HepG2 (cell line): ENCODE data around the gene CAMK2A. TPM values are rescaled to one million over a fixed set of nuclear protein-coding genes. Genes with fewer than 3 reads are reported as not detected.

Source experiments
- ATAC-seq: fragments of 200-7000 bp; cut with Tn5 transposase; 3 replicates; pipeline ENCODE4 v1.9.1; 2020; ENCODE audit warnings: mild to moderate bottlenecking, moderate library complexity
- BruUV-seq: library from RNA; stranded (reverse); fragments of 400-500 nt; replicated peaks from 2 replicates; lab custom pipeline; 2021; lab: Mats Ljungman, UMichigan
- CTCF ChIA-PET: fragments of 300-600 bp; formaldehyde crosslinking; extraction: SDS; loops from one replicate; lab custom pipeline; 2021; ENCODE audit warnings: low total read pairs, inconsistent platforms, low intra/inter-chr PET ratio; lab: Yijun Ruan, JAX
- POLR2A ChIA-PET: fragments of 350-600 bp; sonication (Branson Sonifier 250); formaldehyde crosslinking; loops from one replicate; lab custom pipeline; 2020; ENCODE audit warnings: antibody characterized with exemption, inconsistent platforms; lab: Yijun Ruan, JAX
- DNase-seq: peaks from one replicate; pipeline ENCODE4 v3.0.0-alpha.2; 2015; ENCODE audit warnings: low spot score
- FAIRE-seq: peaks from 3 replicates; lab custom pipeline; 2011; peaks lifted over from hg19 to GRCh38; lab: Jason Lieb, UNC
- H2AFZ ChIP-seq: one replicate; pipeline ENCODE4 v1.6.1; 2011; ENCODE audit warnings: low read length, inconsistent platforms
- H3K27ac ChIP-seq: fragments of 300-600 bp; 3 replicates; pipeline ENCODE4 v1.8.0; 2011; ENCODE audit warnings: mixed run types, mild to moderate bottlenecking, mixed read lengths, low read length, inconsistent platforms; ENCODE audit not compliant: insufficient read depth; ENCODE audit errors: extremely low read length
- H3K27me3 ChIP-seq, 2 experiments: fragments of 200-600 bp in 1 of 2; 2 replicates in 1 of 2; 3 replicates in 1 of 2; pipeline versions ENCODE4 v1.6.0 to v1.8.0; 2011; ENCODE audit warnings: low read length in 2 of 2, mild to moderate bottlenecking in 2 of 2, moderate library complexity in 2 of 2, inconsistent platforms in 1 of 2; ENCODE audit not compliant: insufficient read depth in 2 of 2, control insufficient read depth in 1 of 2
- H3K36me3 ChIP-seq, 2 experiments: fragments of 200-600 bp in 1 of 2; replicated peaks in 1 of 2; 2 replicates in 1 of 2; 3 replicates in 1 of 2; pipeline versions ENCODE4 v1.5.1 to v1.8.0; 2011; ENCODE audit warnings: low read length in 2 of 2, inconsistent platforms in 1 of 2; ENCODE audit not compliant: insufficient read depth in 2 of 2, control insufficient read depth in 1 of 2
- H3K4me1 ChIP-seq: 2 replicates; pipeline ENCODE4 v1.5.1; 2012; ENCODE audit warnings: low read length, inconsistent platforms; ENCODE audit not compliant: insufficient read depth
- H3K4me2 ChIP-seq: 2 replicates; pipeline ENCODE4 v1.6.0; 2011; ENCODE audit warnings: low read depth, low read length, inconsistent platforms
- H3K4me3 ChIP-seq, 3 experiments: fragments of 200-600 bp in 1 of 3; sonication (generic), shearing (Covaris generic) in 1 of 3; replicated peaks in 1 of 3; 2 replicates each; pipeline ENCODE4 v1.5.1; 2011 to 2016; ENCODE audit warnings: low read length in 3 of 3, inconsistent platforms in 2 of 3, low read depth in 2 of 3, mild to moderate bottlenecking in 2 of 3, control low read depth in 1 of 3, mixed read lengths in 1 of 3; ENCODE audit not compliant: insufficient read depth in 1 of 3
- H3K79me2 ChIP-seq: one replicate; pipeline ENCODE4 v1.6.1; 2011; ENCODE audit warnings: low read length, inconsistent platforms; ENCODE audit not compliant: insufficient read depth
- H3K9ac ChIP-seq: 2 replicates; pipeline ENCODE4 v1.6.0; 2011; ENCODE audit warnings: mild to moderate bottlenecking, low read depth, low read length, inconsistent platforms; ENCODE audit not compliant: insufficient read depth
- H3K9me3 ChIP-seq: 2 replicates; pipeline ENCODE4 v1.5.1; 2012; ENCODE audit warnings: mild to moderate bottlenecking, low read length
- H4K20me1 ChIP-seq: 2 replicates; pipeline ENCODE4 v1.6.0; 2011; ENCODE audit warnings: inconsistent platforms, mild to moderate bottlenecking, low read length, moderate library complexity; ENCODE audit not compliant: insufficient read depth
- FOXJ3 ChIP-seq: sonication (generic); formaldehyde crosslinking; IDR thresholded peaks from 2 replicates; pipeline ENCODE4 v1.4.0; 2020; ENCODE audit warnings: missing genetic modification reagents, mild to moderate bottlenecking, borderline replicate concordance
- IKZF1 ChIP-seq: fragments of 450-650 bp; IDR thresholded peaks from 2 replicates; pipeline ENCODE4 v1.7.1; 2016
- NCOR1 ChIP-seq: fragments of 200-600 bp; sonication (generic); IDR thresholded peaks from 2 replicates; pipeline ENCODE4 v1.7.0; 2017; ENCODE audit warnings: antibody characterized with exemption, low read length, borderline replicate concordance
- NFKBIZ ChIP-seq: IDR thresholded peaks from 2 replicates; pipeline ENCODE4 v1.6.1; 2018; ENCODE audit warnings: missing genetic modification reagents, missing compliant biosample characterization
- ZMYM3 ChIP-seq: sonication (generic); formaldehyde crosslinking; IDR thresholded peaks from 2 replicates; pipeline ENCODE4 v1.5.1; 2020; ENCODE audit warnings: mild to moderate bottlenecking, missing genetic modification reagents
- ZNF20 ChIP-seq: sonication (generic); formaldehyde crosslinking; IDR thresholded peaks from 2 replicates; pipeline ENCODE4 v1.4.0; 2020; ENCODE audit warnings: mild to moderate bottlenecking, moderate library complexity, missing genetic modification reagents
- ZNF329 ChIP-seq: sonication (generic); formaldehyde crosslinking; IDR thresholded peaks from 2 replicates; pipeline ENCODE4 v1.9.0; 2021; ENCODE audit warnings: low read depth, mild to moderate bottlenecking, missing genetic modification reagents
- ZNF761 ChIP-seq: sonication (generic); formaldehyde crosslinking; conservative IDR thresholded peaks from 2 replicates; pipeline ENCODE4 v1.4.0; 2020; ENCODE audit warnings: mild to moderate bottlenecking, missing genetic modification reagents
- WGBS: methylation state at CpG from one replicate; pipeline ENCODE4 v1.1.6; 2017; ENCODE audit warnings: low lambda C conversion rate; 5-methylcytosine and 5-hydroxymethylcytosine counted together
- in situ Hi-C: cut with HindIII; loops from 2 replicates; pipeline ENCODE4 v1.10.0; 2017; ENCODE audit warnings: low pct_unique_long_range_greater_than_20kb; ENCODE audit not compliant: extremely low pct_ligation_motif_present
- intact Hi-C: fragments of 100-400 bp; cut with micrococcal nuclease; formaldehyde crosslinking; loops from one replicate; pipeline ENCODE4 v1.10.0; 2022; ENCODE audit not compliant: unreplicated experiment
- polyA plus RNA-seq, 8 experiments: library from polyadenylated mRNA; depleted of rRNA in 3 of 8; stranded (reverse) in 7 of 8; unstranded in 1 of 8; fragments of >200 nt; fragmentation: Illumina TruSeq in 4 of 8; extraction: Trizol in 4 of 8; gene quantifications; 2 replicates each; pipeline versions ENCODE4 v1.2.1 to v1.2.3, GENCODE V29; 2011 to 2016; ENCODE audit warnings: low read depth in 4 of 8, missing spikeins in 1 of 8, mixed read lengths in 1 of 8; ENCODE audit not compliant: insufficient read depth in 1 of 8
- total RNA-seq, 5 experiments: library from RNA; depleted of rRNA; stranded (reverse); fragments of >200 nt; fragmentation: Illumina TruSeq; extraction: Trizol; gene quantifications; 2 replicates each; pipeline ENCODE4 v1.2.3, GENCODE V29; 2016; ENCODE audit warnings: low read depth in 1 of 5
- TF ChIP-seq, protein P1 (sequence below): sonication (generic); formaldehyde crosslinking; IDR thresholded peaks from 2 replicates; pipeline ENCODE4 v1.4.0; 2020; ENCODE audit warnings: missing genetic modification reagents, borderline replicate concordance
- TF ChIP-seq, protein P2 (sequence below): sonication (generic); formaldehyde crosslinking; IDR thresholded peaks from 2 replicates; pipeline ENCODE4; 2020; ENCODE audit warnings: missing genetic modification reagents, mild to moderate bottlenecking, borderline replicate concordance

Gene CAMK2A
- total and polyA plus RNA-seq, 2 of the 13 experiments (the other 11 are each of a cell fraction or from before 2014, with no cell fraction given) = 0.11 TPM; not detected in 1

DNA sequence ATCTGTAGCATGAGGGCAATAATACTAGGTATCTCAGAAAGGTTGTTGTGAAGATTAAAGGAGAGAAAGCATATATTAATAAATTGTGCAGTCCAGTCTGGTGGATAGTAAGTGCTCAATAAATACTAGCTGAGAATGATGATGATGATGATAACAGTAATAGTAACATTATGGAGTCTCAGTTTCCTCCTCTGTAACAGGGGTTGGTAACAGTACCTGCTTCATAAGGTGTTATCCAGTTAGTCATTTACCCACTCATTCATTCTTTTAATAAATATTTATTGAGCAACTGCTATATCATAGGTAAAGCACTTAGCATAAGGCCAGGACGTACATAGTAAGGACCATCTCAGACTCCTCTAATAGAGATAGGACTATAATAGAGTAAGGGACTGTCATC is 92.1 kb downstream of the CAMK2A start:
- Histone ChIP-seq H3K4me3 (no peak overlapping the region), H4K20me1 (no peaks in the 10 kb centered on the region), H3K27me3 (peaks cover 2 to 35% of the 10 kb centered on the region in 2 experiments; a peak in 3 of 5 replicates), H3K9ac (no peak overlapping the region)
- in situ Hi-C loops = no loop called here
- FAIRE-seq = no peak
- TF ChIP-seq ZNF761 (CRISPR knock-in tag) (no peak), ZNF329 (CRISPR knock-in tag) (no peak), ZNF20 (no peak), IKZF1 (no peak), FOXJ3 (CRISPR knock-in tag) (no peak), NFKBIZ (no peak), ZMYM3 (no peak), NCOR1 (no peak)
- TF ChIP-seq, protein P1, sequence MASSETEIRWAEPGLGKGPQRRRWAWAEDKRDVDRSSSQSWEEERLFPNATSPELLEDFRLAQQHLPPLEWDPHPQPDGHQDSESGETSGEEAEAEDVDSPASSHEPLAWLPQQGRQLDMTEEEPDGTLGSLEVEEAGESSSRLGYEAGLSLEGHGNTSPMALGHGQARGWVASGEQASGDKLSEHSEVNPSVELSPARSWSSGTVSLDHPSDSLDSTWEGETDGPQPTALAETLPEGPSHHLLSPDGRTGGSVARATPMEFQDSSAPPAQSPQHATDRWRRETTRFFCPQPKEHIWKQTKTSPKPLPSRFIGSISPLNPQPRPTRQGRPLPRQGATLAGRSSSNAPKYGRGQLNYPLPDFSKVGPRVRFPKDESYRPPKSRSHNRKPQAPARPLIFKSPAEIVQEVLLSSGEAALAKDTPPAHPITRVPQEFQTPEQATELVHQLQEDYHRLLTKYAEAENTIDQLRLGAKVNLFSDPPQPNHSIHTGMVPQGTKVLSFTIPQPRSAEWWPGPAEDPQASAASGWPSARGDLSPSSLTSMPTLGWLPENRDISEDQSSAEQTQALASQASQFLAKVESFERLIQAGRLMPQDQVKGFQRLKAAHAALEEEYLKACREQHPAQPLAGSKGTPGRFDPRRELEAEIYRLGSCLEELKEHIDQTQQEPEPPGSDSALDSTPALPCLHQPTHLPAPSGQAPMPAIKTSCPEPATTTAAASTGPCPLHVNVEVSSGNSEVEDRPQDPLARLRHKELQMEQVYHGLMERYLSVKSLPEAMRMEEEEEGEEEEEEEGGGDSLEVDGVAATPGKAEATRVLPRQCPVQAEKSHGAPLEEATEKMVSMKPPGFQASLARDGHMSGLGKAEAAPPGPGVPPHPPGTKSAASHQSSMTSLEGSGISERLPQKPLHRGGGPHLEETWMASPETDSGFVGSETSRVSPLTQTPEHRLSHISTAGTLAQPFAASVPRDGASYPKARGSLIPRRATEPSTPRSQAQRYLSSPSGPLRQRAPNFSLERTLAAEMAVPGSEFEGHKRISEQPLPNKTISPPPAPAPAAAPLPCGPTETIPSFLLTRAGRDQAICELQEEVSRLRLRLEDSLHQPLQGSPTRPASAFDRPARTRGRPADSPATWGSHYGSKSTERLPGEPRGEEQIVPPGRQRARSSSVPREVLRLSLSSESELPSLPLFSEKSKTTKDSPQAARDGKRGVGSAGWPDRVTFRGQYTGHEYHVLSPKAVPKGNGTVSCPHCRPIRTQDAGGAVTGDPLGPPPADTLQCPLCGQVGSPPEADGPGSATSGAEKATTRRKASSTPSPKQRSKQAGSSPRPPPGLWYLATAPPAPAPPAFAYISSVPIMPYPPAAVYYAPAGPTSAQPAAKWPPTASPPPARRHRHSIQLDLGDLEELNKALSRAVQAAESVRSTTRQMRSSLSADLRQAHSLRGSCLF (CRISPR knock-in tag) = no peak
- TF ChIP-seq, protein P2, sequence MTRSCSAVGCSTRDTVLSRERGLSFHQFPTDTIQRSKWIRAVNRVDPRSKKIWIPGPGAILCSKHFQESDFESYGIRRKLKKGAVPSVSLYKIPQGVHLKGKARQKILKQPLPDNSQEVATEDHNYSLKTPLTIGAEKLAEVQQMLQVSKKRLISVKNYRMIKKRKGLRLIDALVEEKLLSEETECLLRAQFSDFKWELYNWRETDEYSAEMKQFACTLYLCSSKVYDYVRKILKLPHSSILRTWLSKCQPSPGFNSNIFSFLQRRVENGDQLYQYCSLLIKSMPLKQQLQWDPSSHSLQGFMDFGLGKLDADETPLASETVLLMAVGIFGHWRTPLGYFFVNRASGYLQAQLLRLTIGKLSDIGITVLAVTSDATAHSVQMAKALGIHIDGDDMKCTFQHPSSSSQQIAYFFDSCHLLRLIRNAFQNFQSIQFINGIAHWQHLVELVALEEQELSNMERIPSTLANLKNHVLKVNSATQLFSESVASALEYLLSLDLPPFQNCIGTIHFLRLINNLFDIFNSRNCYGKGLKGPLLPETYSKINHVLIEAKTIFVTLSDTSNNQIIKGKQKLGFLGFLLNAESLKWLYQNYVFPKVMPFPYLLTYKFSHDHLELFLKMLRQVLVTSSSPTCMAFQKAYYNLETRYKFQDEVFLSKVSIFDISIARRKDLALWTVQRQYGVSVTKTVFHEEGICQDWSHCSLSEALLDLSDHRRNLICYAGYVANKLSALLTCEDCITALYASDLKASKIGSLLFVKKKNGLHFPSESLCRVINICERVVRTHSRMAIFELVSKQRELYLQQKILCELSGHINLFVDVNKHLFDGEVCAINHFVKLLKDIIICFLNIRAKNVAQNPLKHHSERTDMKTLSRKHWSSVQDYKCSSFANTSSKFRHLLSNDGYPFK (CRISPR knock-in tag) = no peak
- TF ChIP-seq, all 625 proteins: peak for 0
- Histone ChIP-seq H3K36me3 (no peaks in the 10 kb centered on the region), H3K4me2 (no peak overlapping the region), H3K9me3 (no peaks in the 10 kb centered on the region), H2AFZ (no peak overlapping the region), H3K79me2 (no peaks in the 10 kb centered on the region), H3K27ac (no peak overlapping the region), H3K4me1 (no peaks in the 10 kb centered on the region)
- ATAC-seq = no peak
- no peak for DNase-seq
- no TSS peak for BruUV-seq
- intact Hi-C loops = no loop called here
- POLR2A ChIA-PET = no interaction called here
- 6% methylated on average over 1 of the region's 1 CpG for WGBS
- CTCF ChIA-PET = no interaction called here
